Measurements from ENCODE around the gene EML4. TPM values are rescaled to one million over a fixed set of nuclear protein-coding genes. Genes with fewer than 3 reads are reported as not detected.
"Not testable (repeated sequence)": the region's sequence is repeated elsewhere in the genome, so short reads cannot be mapped to it uniquely, and the experiment has no call there.

The EML4 gene
- total and polyA plus RNA-seq, 3 experiments from 2014 or later, result 58.0 to 70.8 (median 61.5) TPM

DNA sequence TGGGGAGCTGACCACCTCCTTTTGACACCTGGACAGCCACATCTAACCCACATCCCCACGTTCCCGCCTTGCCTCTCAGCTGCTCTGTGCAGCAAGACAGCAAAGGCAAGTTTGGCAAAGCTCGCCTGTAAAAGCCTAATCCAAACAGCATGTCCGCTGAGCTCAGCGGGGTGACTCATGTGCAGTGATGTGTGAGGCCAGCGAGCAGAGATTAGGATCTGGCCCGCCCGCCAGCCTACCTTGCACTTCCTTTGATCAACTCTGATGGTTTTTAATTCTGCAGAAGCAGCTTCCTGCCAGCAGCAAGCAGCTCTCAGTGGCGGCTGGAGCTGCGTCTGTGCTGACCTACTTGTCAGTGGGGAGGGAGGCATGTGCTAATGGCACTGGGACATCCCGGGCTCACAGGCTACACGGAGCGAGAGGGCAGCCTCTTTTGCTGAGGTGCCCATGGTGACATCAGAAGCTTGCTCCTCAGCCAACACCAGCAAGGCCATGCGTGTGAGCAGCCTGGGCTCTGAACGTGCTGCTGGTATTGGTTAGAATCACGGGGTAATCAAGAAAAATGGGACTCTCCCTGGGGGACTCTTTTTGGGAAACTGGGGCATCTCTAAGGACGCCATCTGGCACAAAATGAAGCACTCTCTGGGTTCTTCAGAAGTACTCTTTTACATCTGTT, 36.0 kb upstream of the EML4 start:
- Histone ChIP-seq H3K27ac (ENCODE audit: low read depth, low read length) (peak overlapping the region; percentile 78), H3K4me1 (ENCODE audit: insufficient read depth, low read length) (peaks cover 85% of the 10 kb centered on the region), H3K9me3 (ENCODE audit: low read length) (no peaks in the 10 kb centered on the region), H3K27me3 (ENCODE audit: insufficient read depth, low read length, poor library complexity, severe bottlenecking) (no peaks in the 10 kb centered on the region), H3K36me3 (ENCODE audit: insufficient read depth, low read length) (no peaks in the 10 kb centered on the region), H3K4me3 (ENCODE audit: low read length) (peak overlapping the region; percentile 55)
- ChIA-PET POLR2A (interaction anchor here (0.5 to 2.3 kb wide), 10 partner anchors 9 to 208 kb away, joined by 3 to 62 read pairs (median 10); no protein-coding TSS in a partner anchor), CTCF (interaction anchor here (0.8 to 6.6 kb wide), 23 partner anchors 9 to 263 kb away, joined by 3 to 63 read pairs (median 5); no protein-coding TSS in a partner anchor)
- Mint-ChIP-seq H3K4me1 (peaks cover 84 to 96% (median 95%) of the 10 kb centered on the region in 3 donors), H3K4me3 (peak overlapping the region; percentile 24 to 80 (median 77)), H3K36me3 (no peaks in the 10 kb centered on the region), H3K27ac (peak overlapping the region; percentile 76 to 100 (median 100)), H3K9me3 (no peaks in the 10 kb centered on the region), H3K27me3 (no peaks in the 10 kb centered on the region)
- peak; percentile 85 to 97 (median 91) for DNase-seq

DNA sequence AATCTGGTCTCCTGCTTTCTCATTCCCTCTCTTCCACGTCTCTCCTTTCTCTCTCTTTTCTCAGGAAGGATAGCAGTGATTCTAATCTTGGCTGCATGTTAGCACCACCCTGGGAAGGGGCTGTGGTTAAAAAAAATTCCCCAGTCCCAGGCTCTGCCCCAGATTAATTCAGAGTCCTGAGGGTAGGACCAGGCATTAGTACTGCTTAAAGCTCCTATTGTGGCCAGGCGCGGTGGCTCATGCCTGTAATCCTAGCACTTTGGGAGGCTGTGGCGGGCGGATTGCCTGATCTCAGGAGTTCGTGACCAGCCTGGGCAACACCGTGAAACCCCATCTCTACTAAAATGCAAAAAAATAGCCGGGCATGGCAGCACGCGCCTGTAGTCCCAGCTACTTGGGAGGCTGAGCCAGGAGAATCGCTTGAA, 35.4 kb upstream of the EML4 start:
- H3K9me3 Mint-ChIP-seq, result no peaks in the 10 kb centered on the region
- peak overlapping the region; percentile 76 to 100 (median 100) for H3K27ac Mint-ChIP-seq
- peaks cover 80 to 96% (median 92%) of the 10 kb centered on the region in 3 donors for H3K4me1 Mint-ChIP-seq
- H3K36me3 Mint-ChIP-seq, result no peaks in the 10 kb centered on the region
- H3K36me3 ChIP-seq (ENCODE audit: insufficient read depth, low read length), result no peaks in the 10 kb centered on the region
- peak overlapping the region; percentile 24 to 80 (median 77) for H3K4me3 Mint-ChIP-seq
- ChIA-PET CTCF (interaction anchor here (1.0 to 6.6 kb wide), 14 partner anchors 9 to 264 kb away, joined by 3 to 63 read pairs (median 6); no protein-coding TSS in a partner anchor), POLR2A (interaction anchor here (1.2 to 2.3 kb wide), 6 partner anchors 8 to 38 kb away, joined by 7 to 62 read pairs (median 16); no protein-coding TSS in a partner anchor)
- peak overlapping the region; percentile 33 for H3K4me3 ChIP-seq (ENCODE audit: low read length)
- DNase-seq, result peak in 1 of 5 donors; percentile 14
- H3K27me3 Mint-ChIP-seq, result no peaks in the 10 kb centered on the region
- no peaks in the 10 kb centered on the region for H3K27me3 ChIP-seq (ENCODE audit: insufficient read depth, low read length, poor library complexity, severe bottlenecking)
- H3K27ac ChIP-seq (ENCODE audit: low read depth, low read length), result peak overlapping the region; percentile 64
- peaks cover 78% of the 10 kb centered on the region for H3K4me1 ChIP-seq (ENCODE audit: insufficient read depth, low read length)
- no peaks in the 10 kb centered on the region for H3K9me3 ChIP-seq (ENCODE audit: low read length)

DNA sequence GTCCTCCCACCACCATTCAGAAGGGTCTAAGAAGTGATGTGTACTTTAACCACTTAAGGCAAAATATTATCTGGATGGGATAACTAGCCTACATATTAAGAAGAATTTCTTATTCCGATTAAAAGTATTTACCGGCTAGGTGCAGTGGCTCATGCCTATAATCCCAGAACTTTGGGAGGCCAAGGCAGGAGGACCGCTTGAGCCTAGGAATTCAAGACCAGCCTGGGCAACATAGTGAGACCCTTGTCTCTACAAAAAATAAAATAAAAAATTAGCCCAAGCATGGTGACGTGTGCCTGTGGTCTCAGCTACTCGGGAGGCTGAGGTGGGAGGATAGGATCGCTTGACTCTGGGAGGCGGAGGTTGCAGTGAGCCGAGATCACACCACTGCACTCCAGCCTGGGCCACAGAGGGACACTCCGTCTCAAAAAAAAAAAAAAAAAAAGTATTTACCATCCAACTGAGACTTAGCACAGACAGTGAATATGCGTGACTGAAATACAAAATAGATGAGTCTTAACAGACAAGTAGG, 34.7 kb upstream of the EML4 start:
- peaks cover 78 to 95% (median 89%) of the 10 kb centered on the region in 3 donors for H3K4me1 Mint-ChIP-seq
- ChIA-PET POLR2A (interaction anchor here (2.1 to 2.8 kb wide), 3 partner anchors 9 to 37 kb away, joined by 8 to 25 read pairs (median 14); no protein-coding TSS in a partner anchor), CTCF (interaction anchor here (0.7 to 6.6 kb wide), 7 partner anchors 10 to 69 kb away, joined by 3 to 63 read pairs (median 6); no protein-coding TSS in a partner anchor)
- H3K4me3 Mint-ChIP-seq; H3K36me3 ChIP-seq (ENCODE audit: insufficient read depth, low read length); H3K9me3 Mint-ChIP-seq; H3K9me3 ChIP-seq (ENCODE audit: low read length); H3K27me3 Mint-ChIP-seq; H3K27me3 ChIP-seq (ENCODE audit: insufficient read depth, low read length, poor library complexity, severe bottlenecking); H3K36me3 Mint-ChIP-seq; H3K27ac ChIP-seq (ENCODE audit: low read depth, low read length); H3K4me3 ChIP-seq (ENCODE audit: low read length); DNase-seq: not testable (repeated sequence)
- H3K4me1 ChIP-seq (ENCODE audit: insufficient read depth, low read length), result peaks cover 71% of the 10 kb centered on the region
- H3K27ac Mint-ChIP-seq, result peak overlapping the region; percentile 76 to 100 (median 100)

DNA sequence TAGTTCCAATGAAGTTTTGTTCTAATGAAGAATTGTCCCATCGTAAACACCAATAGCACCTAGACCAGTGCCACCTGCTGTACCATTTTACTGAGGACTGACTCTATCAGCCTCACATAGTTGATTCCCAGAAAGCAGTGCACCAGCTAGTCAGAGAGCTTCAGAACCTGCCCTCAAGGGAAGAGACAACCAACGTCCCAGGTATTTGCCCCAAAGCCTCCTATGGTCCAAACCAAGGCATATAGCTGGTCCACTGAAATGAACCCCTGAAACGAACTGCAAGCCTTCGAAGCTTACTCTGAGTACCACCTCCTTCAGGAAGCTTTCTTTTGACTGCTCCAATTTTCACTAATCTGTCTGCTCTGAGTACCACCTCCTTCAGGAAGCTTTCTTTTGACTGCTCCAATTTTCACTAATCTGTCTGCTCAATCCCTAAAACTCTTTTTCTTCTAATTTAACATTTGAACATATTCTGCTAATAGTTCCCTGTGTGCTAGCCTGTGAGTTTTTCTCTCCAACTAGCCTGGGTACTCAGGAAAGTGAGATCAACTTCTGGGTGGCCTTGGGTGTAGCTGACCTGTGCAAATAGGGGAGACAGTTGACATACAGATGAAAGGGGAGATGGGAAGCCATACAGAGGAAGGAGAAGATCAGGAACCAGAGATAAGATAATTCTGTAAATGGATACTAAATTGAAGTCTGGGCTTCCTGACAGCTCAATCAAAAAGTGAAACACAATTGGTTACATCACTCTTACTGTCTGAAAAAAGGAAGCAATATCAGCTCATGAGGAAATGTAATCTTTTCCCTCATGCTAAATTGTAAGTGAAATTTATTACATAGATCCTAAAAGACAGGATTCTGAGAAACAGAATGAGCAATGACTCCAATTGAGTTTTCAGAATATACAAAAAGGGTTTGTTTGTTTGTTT, 33.5 kb upstream of the EML4 start:
- no peaks in the 10 kb centered on the region for H3K9me3 ChIP-seq (ENCODE audit: low read length)
- no peak for DNase-seq
- H3K4me1 ChIP-seq (ENCODE audit: insufficient read depth, low read length), result peaks cover 65% of the 10 kb centered on the region
- H3K27me3 Mint-ChIP-seq, result no peaks in the 10 kb centered on the region
- H3K27me3 ChIP-seq (ENCODE audit: insufficient read depth, low read length, poor library complexity, severe bottlenecking), result no peaks in the 10 kb centered on the region
- H3K4me3 Mint-ChIP-seq, result peak overlapping the region; percentile 9 to 71 (median 57)
- peaks cover 68 to 86% (median 77%) of the 10 kb centered on the region in 3 donors for H3K4me1 Mint-ChIP-seq
- H3K4me3 ChIP-seq (ENCODE audit: low read length), result no peak overlapping the region
- H3K36me3 Mint-ChIP-seq, result no peaks in the 10 kb centered on the region
- H3K9me3 Mint-ChIP-seq, result no peaks in the 10 kb centered on the region
- ChIA-PET POLR2A (interaction anchor here (0.6 to 2.8 kb wide), 4 partner anchors 8 to 225 kb away, joined by 4 to 14 read pairs (median 6); no protein-coding TSS in a partner anchor), CTCF (interaction anchor here (0.7 to 6.6 kb wide), 12 partner anchors 8 to 103 kb away, joined by 3 to 63 read pairs (median 4); no protein-coding TSS in a partner anchor)
- peak overlapping the region; percentile 76 to 100 (median 97) for H3K27ac Mint-ChIP-seq
- H3K27ac ChIP-seq (ENCODE audit: low read depth, low read length), result no peak overlapping the region
- no peaks in the 10 kb centered on the region for H3K36me3 ChIP-seq (ENCODE audit: insufficient read depth, low read length)

DNA sequence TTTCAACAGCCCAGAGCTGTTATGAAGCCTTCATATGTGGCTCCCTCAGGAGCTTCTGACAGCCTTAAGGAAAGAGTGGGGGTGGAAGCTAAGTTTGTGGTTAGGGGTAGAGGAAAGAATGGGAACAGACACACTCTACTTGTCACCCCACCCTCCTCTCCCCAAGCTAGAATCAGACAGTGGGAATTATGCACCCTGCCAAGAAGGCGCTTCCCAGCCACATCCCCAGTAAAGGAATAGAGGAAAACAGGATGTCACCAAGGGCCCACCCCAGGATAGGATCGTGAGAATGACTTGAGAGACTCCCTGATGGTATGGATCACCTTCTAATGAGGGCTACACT, 32.4 kb upstream of the EML4 start:
- H3K36me3 Mint-ChIP-seq, result no peaks in the 10 kb centered on the region
- POLR2A ChIA-PET, result interaction anchor here (0.6 to 2.8 kb wide), 5 partner anchors 9 to 224 kb away, joined by 4 to 14 read pairs (median 5); no protein-coding TSS in a partner anchor
- H3K9me3 Mint-ChIP-seq, result no peaks in the 10 kb centered on the region
- DNase-seq, result no peak
- no peak overlapping the region for H3K4me3 ChIP-seq (ENCODE audit: low read length)
- H3K36me3 ChIP-seq (ENCODE audit: insufficient read depth, low read length), result no peaks in the 10 kb centered on the region
- H3K27ac ChIP-seq (ENCODE audit: low read depth, low read length), result no peak overlapping the region
- H3K27me3 ChIP-seq (ENCODE audit: insufficient read depth, low read length, poor library complexity, severe bottlenecking), result no peaks in the 10 kb centered on the region
- H3K9me3 ChIP-seq (ENCODE audit: low read length), result no peaks in the 10 kb centered on the region
- peaks cover 68 to 85% (median 77%) of the 10 kb centered on the region in 3 donors for H3K4me1 Mint-ChIP-seq
- peak overlapping the region in 5 of 8 donors; percentile 53 to 100 (median 84) for H3K27ac Mint-ChIP-seq
- CTCF ChIA-PET, result interaction anchor here (1.0 to 6.6 kb wide), 6 partner anchors 9 to 102 kb away, joined by 3 to 63 read pairs (median 6); no protein-coding TSS in a partner anchor
- no peak overlapping the region for H3K4me3 Mint-ChIP-seq
- H3K27me3 Mint-ChIP-seq, result no peaks in the 10 kb centered on the region
- peaks cover 64% of the 10 kb centered on the region for H3K4me1 ChIP-seq (ENCODE audit: insufficient read depth, low read length)

DNA sequence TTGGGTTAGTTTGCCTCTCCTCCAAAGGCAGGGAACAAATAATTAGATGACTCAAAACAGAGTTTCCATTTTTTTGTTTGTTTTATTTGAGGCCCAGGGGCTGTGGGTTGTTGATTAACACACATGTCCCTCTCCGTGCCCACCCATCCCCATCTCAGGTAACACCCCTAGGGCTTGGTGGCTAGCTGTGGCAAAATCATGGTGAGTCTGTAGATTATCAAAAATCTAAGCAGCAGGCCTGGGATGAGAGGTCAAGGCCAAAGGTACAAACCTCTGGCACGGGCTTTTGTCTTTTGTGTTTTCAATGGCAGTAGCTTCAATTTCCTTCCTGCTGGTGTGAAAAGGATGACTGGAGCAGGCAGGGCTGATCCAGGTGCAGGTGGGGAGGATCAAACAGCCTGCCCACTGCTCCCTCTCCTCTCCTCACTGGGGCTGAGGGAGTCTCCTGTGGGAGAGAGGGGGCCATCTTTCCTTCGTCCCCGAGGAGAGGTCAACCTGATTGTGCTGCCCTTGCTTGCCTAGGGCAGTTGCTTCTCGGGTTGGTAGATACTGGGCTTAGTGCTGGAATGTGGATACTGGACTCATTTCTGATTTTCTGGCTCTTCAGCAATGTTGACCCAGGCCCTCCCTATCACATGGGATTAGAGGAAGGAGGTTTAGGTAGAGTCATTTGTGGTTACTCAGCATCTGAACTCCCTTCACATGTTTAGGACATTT, 31.9 kb upstream of the EML4 start:
- no peak for DNase-seq
- Histone ChIP-seq H3K9me3 (ENCODE audit: low read length) (no peaks in the 10 kb centered on the region), H3K4me1 (ENCODE audit: insufficient read depth, low read length) (peaks cover 64% of the 10 kb centered on the region), H3K36me3 (ENCODE audit: insufficient read depth, low read length) (no peaks in the 10 kb centered on the region), H3K27me3 (ENCODE audit: insufficient read depth, low read length, poor library complexity, severe bottlenecking) (no peaks in the 10 kb centered on the region), H3K27ac (ENCODE audit: low read depth, low read length) (no peak overlapping the region), H3K4me3 (ENCODE audit: low read length) (no peak overlapping the region)
- peak overlapping the region in 7 of 8 donors; percentile 50 to 100 (median 61) for H3K27ac Mint-ChIP-seq
- no peaks in the 10 kb centered on the region for H3K27me3 Mint-ChIP-seq
- H3K9me3 Mint-ChIP-seq, result no peaks in the 10 kb centered on the region
- peak overlapping the region in 1 of 7 donors; percentile 12 for H3K4me3 Mint-ChIP-seq
- H3K36me3 Mint-ChIP-seq, result no peaks in the 10 kb centered on the region
- H3K4me1 Mint-ChIP-seq, result peaks cover 67 to 85% (median 77%) of the 10 kb centered on the region in 3 donors
- ChIA-PET CTCF (interaction anchor here (1.0 to 6.6 kb wide), 5 partner anchors 9 to 101 kb away, joined by 3 to 63 read pairs (median 6); no protein-coding TSS in a partner anchor), POLR2A (interaction anchor here (0.7 to 2.8 kb wide), 3 partner anchors 12 to 37 kb away, joined by 4 to 14 read pairs (median 8); no protein-coding TSS in a partner anchor)

Data from CD8-positive, alpha-beta memory T cell (primary cell).